ENCODE results near the gene ZBTB24.

ZBTB24 gene

DNA sequence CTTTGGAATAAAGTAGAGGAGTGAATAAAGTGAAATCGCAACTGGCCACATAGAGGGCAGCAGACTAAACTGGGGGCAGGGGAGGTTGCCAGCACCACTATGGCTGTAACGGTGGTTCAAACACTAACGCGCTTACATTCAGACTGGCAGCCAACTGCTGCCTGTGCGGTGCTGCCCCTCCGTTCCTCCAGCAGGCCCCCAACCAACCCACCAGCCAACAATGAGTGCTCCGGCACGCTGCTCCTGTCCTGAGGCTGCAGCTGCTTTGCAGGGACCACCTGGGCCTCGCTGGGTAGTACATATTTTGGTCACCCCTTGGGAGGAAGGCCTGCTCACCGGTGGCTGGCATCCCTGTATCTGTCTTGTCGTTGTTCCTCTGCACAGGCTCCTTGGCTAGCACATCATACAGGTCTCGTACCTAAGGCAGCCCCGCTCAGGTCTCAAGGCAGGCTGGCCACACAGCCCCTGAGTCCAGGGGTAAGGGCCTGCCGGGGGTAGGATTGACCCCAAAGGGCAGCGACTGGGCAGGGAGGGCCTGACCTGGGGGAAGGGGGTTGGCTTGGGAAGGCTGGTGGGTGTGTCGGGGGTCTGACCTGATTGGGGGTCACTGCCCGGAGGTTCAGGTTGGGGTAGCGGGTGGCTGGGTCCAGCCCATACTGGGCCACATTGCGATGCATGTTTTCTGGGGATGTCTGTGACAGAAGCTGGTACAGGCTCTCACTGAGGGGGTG, 33.8 kb downstream of the ZBTB24 start:
- DNase-seq: no peak

DNA sequence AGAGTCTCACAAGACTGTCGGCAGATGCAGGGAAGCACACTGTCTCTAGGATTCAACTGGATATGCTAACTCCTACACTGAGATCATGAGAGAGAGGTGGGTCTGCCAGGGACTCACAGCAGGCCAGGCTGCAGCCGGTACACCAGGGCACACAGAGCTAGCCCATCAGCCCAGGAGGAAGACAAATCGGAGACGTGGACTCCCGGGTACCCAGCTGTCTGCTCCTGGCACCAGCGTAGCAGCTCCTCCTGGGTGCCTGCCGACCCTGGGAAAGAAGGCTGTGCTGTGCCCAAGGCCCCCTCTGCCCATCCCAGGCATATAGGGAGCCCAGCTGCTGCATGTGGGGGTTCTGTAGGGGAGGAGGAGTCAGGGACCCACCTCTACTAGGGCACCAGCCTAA, 34.4 kb downstream of the ZBTB24 start:
- no peak for DNase-seq

DNA sequence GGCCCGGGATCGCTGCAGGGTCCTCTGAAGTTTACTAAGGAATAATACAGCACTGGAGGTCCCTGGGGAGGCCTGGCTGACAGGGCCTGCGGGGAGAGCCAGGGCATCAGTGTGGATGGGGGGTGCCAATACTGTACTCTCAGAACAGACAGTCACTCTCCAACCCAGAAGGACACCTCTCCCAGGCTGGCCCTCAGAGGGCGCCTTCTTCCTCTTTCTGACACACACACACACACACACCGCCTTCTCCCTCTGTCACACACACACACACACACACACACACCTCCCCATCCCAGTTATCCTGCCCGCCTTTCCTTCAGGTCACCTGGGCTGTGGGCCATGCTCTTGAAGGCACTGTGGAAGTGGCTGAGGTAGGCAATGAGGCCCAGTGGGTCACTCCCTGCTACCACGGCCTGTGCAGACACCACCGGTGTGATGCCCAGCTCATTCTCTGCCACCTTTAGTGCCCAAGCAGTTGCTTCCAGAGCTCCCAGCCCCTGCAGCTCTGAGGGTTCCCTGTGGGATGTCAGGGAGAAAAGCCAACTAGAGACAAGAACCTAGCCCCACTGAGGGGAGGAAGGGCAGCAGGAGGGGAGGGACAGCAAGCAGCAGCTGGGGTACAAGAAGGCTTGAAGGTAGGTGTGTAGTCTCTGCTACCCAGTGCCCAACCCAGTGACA, 35.0 kb downstream of the ZBTB24 start:
- no peak for DNase-seq

DNA sequence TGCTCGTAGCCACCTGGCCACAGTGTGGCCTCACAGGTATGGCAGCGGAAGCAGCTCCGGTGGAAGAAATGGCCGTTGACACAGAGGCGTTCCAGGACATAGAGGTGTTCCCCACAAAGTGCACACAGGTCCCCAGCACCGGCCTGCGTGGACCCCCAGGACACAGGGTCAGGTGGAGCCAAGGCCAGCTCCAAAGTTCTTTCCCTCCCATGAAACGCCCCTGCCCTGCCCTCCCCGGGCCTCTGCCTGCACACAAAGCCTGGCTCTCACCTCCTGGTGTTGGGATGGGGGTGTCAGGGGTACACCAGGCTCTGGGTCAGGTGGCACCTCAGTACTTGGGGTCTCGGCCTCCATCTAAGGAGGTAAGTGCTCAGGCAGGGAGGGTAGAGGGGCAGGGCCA, 35.9 kb downstream of the ZBTB24 start:
- DNase-seq: no peak

DNA sequence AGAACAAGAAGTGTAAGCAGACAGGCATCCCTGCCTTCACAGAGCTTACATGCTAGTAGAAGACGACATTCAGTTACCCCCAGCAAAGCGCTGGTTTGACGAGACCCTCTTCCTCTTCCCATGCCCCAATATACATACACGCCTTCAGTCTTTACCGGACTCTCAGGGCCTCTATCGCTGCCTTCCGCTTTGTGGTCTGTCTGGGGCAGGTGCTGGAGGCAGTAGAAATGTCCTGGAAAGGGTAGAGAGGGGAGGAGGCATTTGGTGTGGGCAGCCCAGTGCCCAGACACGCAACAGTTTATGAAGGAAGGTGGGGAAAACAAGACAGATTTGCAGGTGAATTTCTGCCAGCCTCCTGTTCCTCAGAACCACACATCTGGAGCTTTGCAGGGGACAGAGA, 36.5 kb downstream of the ZBTB24 start:
- DNase-seq: no peak

DNA sequence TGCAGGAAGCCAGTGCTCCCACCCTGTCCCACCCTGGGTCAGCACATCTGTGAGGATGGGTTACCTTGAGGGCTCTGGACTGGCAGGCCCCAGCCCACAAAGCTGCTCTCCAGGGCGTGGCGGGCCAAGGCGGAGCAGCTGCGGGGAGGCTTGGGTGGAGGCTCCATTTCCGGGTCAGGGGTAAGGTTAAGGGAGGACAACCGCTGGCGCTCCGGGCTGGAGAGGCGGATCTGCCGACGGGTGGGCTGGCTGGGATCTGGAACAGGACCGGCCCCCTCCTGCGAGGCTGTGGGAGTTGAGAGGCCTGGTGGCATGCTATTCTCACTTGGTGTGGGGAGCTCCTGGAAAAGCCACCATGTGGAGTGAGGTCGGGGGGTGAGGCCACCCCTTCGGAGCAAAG, 36.9 kb downstream of the ZBTB24 start:
- no peak for DNase-seq

DNA sequence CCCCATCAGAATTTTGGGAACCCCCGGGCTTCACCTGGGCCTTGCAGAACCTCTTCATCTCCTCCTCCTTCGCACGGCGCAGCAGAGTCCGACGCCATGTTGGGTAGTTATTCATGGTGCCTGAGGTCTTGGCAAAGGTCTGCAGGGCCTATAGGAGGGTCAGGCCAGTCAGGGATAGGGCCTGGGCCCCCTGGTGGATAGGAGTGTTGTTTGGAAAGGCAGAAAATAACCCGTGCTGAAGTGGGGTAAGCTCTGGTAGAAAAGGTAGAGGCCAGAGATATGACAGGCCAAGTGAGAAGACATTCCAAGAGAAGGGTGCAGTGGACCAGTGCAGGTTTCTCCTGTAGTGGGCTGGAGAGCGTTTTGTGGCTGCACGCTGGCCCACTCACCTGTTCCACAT, 37.6 kb downstream of the ZBTB24 start:
- no peak for DNase-seq

DNA sequence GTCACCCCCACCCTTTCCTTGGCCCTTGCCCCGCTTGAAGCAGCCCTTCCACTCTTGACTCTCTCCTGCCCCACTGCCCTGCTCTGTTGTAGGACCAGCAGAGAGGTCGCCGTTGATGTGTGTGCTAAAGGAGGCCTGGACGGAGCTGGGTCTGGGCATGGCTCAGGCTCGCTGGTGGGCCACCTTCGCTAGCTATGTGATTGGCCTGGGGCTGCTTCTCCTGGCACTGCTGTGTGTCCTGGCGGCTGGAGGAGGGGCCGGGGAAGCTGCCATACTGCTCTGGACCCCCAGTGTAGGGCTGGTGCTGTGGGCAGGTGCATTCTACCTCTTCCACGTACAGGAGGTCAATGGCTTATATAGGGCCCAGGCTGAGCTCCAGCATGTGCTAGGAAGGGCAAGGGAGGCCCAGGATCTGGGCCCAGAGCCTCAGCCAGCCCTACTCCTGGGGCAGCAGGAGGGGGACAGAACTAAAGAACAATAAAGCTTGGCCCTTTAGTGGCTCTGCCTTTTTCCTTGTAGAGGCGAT, 39.5 kb downstream of the ZBTB24 start:
- no peak for DNase-seq

DNA sequence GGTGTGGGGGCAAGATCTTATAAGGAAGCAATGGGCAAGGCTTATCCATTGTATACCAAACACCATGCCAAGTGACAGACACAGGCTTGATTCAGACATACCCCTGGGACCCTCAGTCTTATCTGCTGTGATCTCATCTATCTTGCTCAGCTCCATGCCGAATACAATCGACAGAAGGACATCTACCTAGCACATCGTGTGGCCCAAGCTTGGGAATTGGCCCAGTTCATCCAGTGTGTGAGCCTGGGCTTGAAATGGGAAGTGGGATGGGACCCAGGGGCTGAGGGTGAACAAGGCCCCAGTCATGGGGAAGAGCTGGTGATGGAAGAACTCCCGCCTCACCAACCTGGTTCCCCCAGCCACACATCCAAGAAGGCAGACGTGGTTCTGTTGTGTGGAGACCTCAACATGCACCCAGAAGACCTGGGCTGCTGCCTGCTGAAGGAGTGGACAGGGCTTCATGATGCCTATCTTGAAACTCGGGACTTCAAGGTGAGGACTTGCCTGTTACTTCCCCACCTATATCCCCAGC, 40.6 kb downstream of the ZBTB24 start:
- DNase-seq: no peak

DNA sequence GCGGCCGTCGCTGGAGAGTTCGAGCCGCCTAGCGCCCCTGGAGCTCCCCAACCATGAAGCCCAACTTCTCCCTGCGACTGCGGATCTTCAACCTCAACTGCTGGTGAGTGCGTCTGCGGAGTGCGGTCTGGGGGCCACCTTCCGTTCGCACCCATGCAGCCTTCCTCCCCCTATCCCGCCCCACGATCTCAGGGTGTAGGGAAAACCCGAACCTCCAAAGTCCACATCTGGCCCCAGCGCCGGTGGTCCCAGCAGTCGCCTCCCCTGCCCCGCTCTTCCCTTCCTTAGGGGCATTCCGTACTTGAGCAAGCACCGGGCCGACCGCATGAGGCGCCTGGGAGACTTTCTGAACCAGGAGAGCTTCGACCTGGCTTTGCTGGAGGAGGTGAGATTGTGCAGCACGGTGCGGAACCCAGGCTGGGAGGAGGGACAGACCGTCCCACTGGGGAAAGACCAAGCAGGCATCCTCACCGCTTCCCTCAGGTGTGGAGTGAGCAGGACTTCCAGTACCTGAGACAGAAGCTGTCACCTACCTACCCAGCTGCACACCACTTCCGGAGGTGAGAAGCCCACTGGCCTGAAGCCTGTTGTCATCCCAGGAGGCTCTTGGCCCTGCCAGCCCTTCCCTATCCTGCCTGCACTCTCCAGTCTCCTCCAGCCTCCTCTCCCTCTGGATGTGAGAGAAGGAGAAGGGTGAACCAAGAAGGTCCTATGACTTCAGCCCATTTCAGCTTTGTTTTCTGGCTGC, 41.8 kb downstream of the ZBTB24 start:
- DNase-seq: no peak

DNA sequence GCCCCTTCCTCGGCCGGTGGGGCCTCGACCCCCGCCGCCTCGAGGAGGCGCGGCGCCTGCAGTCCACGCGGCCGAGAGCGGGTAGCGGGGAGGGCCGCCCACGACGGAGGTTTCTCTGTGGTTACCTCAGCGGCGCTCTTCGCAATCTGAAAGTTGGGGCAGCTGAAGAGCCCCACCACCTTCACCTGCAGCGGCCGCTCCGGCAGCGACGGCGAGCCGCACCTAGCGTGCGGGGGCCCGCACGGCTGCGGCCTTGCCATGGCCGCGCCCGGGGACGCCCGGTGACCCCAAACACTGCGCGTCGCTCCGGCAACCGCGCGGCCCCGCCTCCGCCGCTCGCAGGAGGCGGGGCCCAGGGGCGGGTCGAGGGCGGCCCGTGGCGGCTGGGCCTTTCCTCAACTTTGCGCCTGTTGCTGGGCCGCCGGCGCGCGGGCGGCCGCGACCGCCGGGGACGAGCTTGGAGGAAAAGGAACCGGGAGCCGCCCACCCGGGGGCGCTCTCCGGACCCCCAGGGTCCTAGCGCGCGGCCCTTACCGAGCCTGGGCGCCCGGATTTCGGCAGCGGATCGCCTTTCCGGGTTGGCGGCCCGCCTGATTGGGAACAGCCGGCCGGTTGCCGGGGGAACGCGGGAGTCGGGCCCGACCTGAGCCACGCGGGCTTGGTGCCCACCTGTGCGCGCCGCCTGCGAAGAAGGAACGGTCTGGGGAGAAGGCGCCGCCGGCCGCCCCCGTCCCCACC, 42.5 kb downstream of the ZBTB24 start, which contains the start of the genes PPIL6 and SMPD2:
TSS of gene PPIL6 (minus strand) at position 298 of the 738 bp plus-strand sequence. CDS start at position 260, 38 bp downstream.
TSS of gene SMPD2 (plus strand) at position 394 of the 738 bp plus-strand sequence. CDS start 398 bp downstream, outside the sequence.
- no peak for DNase-seq

DNA sequence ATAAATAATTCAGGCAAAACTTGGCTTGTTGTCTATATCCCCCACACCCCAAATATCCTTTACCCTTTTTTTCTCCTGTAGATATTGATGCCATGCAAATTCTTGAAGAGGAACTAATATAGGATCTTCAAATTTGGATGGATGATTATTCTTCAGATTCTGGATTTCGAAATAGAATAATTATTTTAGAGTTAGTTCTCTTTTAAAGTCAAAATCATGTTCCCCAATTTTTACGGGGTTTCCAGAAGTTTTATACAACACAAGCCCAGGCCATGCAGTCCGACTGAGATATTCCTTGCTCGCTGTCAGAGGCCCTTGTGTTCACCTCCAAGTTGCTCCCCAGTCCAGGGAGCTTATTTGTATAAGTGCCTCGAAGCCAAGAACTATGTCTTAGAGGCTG, 47.0 kb downstream of the ZBTB24 start:
- no peak for DNase-seq

DNA sequence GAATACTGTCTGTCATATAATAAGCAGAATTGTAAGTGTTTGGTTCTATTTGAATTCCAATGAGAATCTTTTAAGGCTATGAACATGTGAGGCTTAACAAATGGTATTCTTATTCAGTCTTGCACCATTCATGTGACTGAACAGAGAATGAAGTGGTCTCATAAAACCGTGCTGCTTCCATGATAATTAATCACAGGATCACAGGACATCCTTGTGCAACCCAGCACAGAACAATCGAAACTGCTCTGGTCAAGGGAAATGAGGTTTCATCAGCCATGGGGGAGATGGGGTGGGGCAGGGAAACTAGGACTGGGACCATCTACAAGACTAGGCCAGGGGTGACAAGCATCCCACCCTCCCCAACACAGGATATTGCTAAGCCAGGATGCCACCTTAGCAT, 48.6 kb downstream of the ZBTB24 start:
- no peak for DNase-seq

DNA sequence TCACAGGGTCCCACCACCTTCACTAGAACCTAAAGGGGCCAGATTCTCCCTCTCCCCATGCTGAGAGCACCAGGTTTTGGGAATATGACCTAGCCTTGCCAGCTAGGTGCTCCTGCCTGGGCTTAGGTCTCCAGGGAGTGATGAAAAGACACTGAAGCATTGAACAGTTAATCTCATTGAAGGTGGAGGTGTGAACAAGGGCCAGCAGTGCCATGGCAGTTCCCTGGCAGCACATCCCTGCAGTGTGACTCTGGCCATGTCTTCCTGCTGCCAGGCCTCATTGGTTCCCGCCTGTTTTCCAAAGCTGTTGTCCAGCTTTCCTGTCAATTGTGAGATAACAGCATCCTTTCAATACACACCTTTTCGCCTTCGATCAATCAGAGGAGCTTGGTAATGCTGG, 53.5 kb downstream of the ZBTB24 start:
- DNase-seq: no peak

DNA sequence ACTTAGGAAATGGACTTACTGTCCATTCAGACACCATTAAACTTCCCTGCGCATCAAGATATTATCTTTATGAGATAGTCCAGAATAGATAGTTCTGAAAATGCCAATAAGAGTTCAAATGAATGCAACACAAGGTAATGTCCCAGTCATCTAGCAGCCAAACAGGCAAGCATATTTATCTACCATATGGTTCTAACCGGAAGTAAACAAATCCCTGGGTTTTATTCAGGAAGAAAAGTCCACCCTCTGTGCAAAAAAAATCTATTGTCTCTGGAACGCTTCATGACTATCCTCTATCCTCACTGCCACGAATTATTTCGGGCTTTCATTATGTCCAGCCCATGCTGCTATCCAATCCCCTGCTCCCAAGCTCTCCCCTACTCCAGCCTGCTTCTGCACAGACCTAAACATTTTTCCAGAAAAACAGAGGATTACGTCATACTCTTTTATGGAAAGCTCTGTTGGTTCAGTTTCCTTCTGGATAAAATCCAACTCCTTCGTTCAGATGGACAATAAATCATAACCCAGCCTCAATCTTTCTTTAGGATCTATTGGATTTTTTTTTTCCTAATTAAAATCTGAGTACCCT, 54.0 kb downstream of the ZBTB24 start:
- no peak for DNase-seq

DNA sequence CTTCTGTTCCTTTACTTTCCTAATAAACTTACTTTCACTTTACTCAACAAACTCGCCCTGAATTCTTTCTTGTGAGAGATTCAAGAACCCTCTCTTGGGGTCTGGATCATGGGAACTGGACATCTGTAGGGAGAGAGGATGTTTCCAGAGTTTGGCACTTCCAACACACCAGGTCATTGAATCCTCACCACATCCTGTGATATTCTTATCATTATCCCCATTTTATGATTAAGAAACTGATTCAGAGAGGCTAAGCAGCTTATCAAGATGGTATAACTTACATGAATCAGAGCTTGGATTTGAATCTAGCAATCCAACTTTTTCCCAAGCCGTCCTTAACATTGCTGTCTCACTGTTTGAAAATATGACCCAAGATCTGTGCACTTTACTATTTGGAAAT, 58.1 kb downstream of the ZBTB24 start:
- DNase-seq: no peak

DNA sequence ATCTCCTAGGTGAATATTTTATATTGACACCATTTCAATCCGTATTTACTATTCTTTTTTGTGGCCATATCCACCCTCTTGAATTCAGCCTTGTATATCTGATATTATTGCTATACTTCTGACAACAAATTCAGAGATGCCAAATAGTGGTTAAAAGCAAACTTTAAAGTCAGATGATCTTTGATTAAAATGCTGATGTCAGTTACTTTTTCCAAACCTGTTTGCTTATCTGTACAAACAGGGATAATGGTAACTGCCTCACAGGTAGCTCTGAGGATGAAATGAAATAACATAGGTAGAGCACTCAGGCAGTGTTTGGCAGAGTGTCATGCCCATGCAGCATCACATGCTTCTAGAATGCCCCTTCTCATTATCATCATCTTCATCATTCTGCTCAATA, 61.8 kb downstream of the ZBTB24 start:
- DNase-seq: no peak

DNA sequence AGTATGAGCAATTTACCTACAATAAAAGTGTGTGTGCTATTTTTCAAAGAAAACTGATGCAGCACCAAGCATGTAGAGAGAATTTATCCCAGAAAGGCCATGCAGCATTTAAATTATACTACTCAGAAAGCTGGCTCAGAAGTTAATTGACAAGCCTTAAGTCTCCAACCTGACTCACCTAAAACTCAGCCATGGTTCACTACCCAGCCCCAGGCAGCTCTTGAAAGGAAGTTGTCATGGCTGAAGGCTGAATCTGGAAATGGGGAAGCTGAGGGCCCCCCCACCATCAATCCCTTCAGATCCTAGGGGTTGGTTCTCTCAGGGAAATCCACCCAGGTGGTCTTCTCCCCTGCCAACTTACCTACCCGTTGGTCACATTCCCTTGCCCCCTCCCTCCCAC, 62.3 kb downstream of the ZBTB24 start:
- DNase-seq: no peak

DNA sequence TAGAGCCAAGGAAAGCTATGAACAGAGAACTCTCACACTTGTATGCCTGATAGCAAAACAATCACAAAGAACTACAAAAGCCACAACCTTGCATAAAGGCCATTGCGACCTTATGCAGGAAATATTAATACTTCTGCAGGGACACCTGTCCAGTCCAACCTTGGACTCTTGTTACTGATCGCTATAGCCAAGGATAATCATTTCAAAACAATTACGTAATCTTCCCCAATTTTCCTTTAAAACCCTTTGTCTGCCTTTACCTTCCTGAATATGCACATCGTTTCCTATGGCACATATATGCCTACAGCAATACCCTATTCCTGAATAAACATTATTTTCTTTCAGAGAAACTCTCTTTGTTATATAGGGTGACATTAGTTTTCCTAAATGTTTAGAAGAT, 65.4 kb downstream of the ZBTB24 start:
- DNase-seq: no peak
